GM23338 (cell line): ENCODE measurements around the gene SELENOO. TPM values are rescaled to one million over a fixed set of nuclear protein-coding genes. Genes with fewer than 3 reads are reported as not detected.

Experiments
- ATAC-seq: fragments of 200-7000 bp; cut with Tn5 transposase; 3 replicates; pipeline ENCODE4 v1.9.1; 2020
- DNase-seq: peaks from one replicate; pipeline ENCODE4 v3.0.0-alpha.2; 2015; ENCODE audit warnings: low spot score
- H2AFZ ChIP-seq: fragments of 200-600 bp; sonication (generic); 2 replicates; pipeline ENCODE4 v1.8.0; 2016; ENCODE audit warnings: antibody characterized with exemption, mild to moderate bottlenecking, moderate library complexity
- H3F3A ChIP-seq: fragments of 200-600 bp; sonication (generic); replicated peaks from 2 replicates; pipeline ENCODE4 v1.8.0; 2017; ENCODE audit warnings: antibody characterized with exemption, mixed run types, low read depth
- H3K27ac ChIP-seq: fragments of 200-600 bp; sonication (generic); 2 replicates; pipeline ENCODE4 v1.6.1; 2016; ENCODE audit warnings: low read depth
- H3K27me3 ChIP-seq: fragments of 200-600 bp; sonication (generic); 2 replicates; pipeline ENCODE4 v1.8.0; 2016; ENCODE audit warnings: mild to moderate bottlenecking, mixed run types, moderate library complexity; ENCODE audit not compliant: insufficient read depth
- H3K36me3 ChIP-seq: fragments of 200-600 bp; sonication (generic); 2 replicates; pipeline ENCODE4 v1.8.0; 2016; ENCODE audit warnings: mild to moderate bottlenecking; ENCODE audit not compliant: insufficient read depth
- H3K4me1 ChIP-seq: fragments of 200-600 bp; sonication (generic); 2 replicates; pipeline ENCODE4 v1.8.0; 2016; ENCODE audit warnings: mild to moderate bottlenecking, moderate library complexity; ENCODE audit not compliant: insufficient read depth
- H3K4me2 ChIP-seq: fragments of 200-600 bp; sonication (generic); 2 replicates; pipeline ENCODE4 v1.7.1; 2017; ENCODE audit warnings: mixed run types
- H3K4me3 ChIP-seq: fragments of 200-600 bp; sonication (generic); 2 replicates; pipeline ENCODE4 v1.6.1; 2016; ENCODE audit warnings: mixed run types
- H3K79me2 ChIP-seq: fragments of 200-600 bp; sonication (generic); replicated peaks from 2 replicates; pipeline ENCODE4 v1.8.0; 2017; ENCODE audit warnings: mild to moderate bottlenecking; ENCODE audit not compliant: insufficient read depth
- H3K9me2 ChIP-seq: fragments of 200-600 bp; sonication (generic); 2 replicates; pipeline ENCODE4 v1.8.0; 2017; ENCODE audit not compliant: insufficient read depth
- H4K20me1 ChIP-seq: fragments of 200-600 bp; sonication (generic); replicated peaks from 2 replicates; pipeline ENCODE4 v1.8.0; 2017; ENCODE audit warnings: mild to moderate bottlenecking; ENCODE audit not compliant: insufficient read depth
- H3K27ac Mint-ChIP-seq: 2 replicates; pipeline ENCODE4 v1.8.0; 2020; ENCODE audit warnings: inconsistent platforms, mild to moderate bottlenecking, moderate library complexity, mixed read lengths
- H3K27me3 Mint-ChIP-seq: 3 replicates; pipeline ENCODE4 v1.8.0; 2022; ENCODE audit warnings: low read depth, mild to moderate bottlenecking, moderate library complexity, mixed read lengths, inconsistent platforms; ENCODE audit not compliant: insufficient read depth, poor library complexity
- H3K36me3 Mint-ChIP-seq: 3 replicates; pipeline ENCODE4 v1.8.0; 2021; ENCODE audit warnings: low read depth, mild to moderate bottlenecking, inconsistent platforms, moderate library complexity, mixed read lengths
- H3K4me1 Mint-ChIP-seq: 3 replicates; pipeline ENCODE4 v1.8.0; 2020; ENCODE audit warnings: mild to moderate bottlenecking, inconsistent platforms, mixed read lengths
- H3K4me3 Mint-ChIP-seq: 3 replicates; pipeline ENCODE4 v1.8.0; 2021; ENCODE audit warnings: moderate library complexity, mild to moderate bottlenecking, inconsistent platforms, mixed read lengths
- H3K9me3 Mint-ChIP-seq: 3 replicates; pipeline ENCODE4 v1.8.0; 2020; ENCODE audit warnings: moderate library complexity, mild to moderate bottlenecking, inconsistent platforms, mixed read lengths
- EZH2 ChIP-seq: fragments of 200-600 bp; sonication (generic); IDR thresholded peaks from one replicate; pipeline ENCODE4 v1.8.0; 2017; ENCODE audit warnings: antibody characterized with exemption, mild to moderate bottlenecking, low read depth; ENCODE audit not compliant: unreplicated experiment
- JUNB ChIP-seq: IDR thresholded peaks from one replicate; pipeline ENCODE4 v1.6.1; 2016; ENCODE audit warnings: antibody characterized with exemption; ENCODE audit not compliant: unreplicated experiment
- NANOG ChIP-seq: IDR thresholded peaks from 2 replicates; pipeline ENCODE4 v1.6.1; 2016; ENCODE audit warnings: antibody characterized with exemption, borderline replicate concordance
- STAT1 ChIP-seq: IDR thresholded peaks from one replicate; pipeline ENCODE4 v1.6.1; 2016; ENCODE audit warnings: antibody characterized with exemption; ENCODE audit not compliant: unreplicated experiment
- ZNF114 ChIP-seq: fragments of 250-450 bp; sonication (Bioruptor Pico); IDR thresholded peaks from 2 replicates; pipeline ENCODE4 v1.5.0; 2020; ENCODE audit warnings: mild to moderate bottlenecking, moderate library complexity
- ZNF331 ChIP-seq: fragments of 250-450 bp; sonication (Bioruptor Pico); IDR thresholded peaks from 2 replicates; pipeline ENCODE4 v1.5.0; 2020; ENCODE audit warnings: low read depth, mild to moderate bottlenecking, moderate library complexity
- polyA plus RNA-seq: library from polyadenylated mRNA; unstranded; fragments of >200 nt; fragmentation: Nextera tagmentation; extraction: Ambion mirVana; gene quantifications from 2 replicates; pipeline ENCODE4 v1.2.1, GENCODE V29; 2016
- total RNA-seq: library from RNA; depleted of rRNA; stranded (reverse); fragments of >200 nt; shearing (Covaris generic); gene quantifications from 2 replicates; pipeline ENCODE4 v1.2.3, GENCODE V29; 2014
- TF ChIP-seq, protein P1 (sequence below): IDR thresholded peaks from 2 replicates; pipeline ENCODE4 v1.6.1; 2016; ENCODE audit warnings: antibody characterized with exemption
- TF ChIP-seq, protein P2 (sequence below): fragments of 250-450 bp; sonication (Bioruptor Pico); IDR thresholded peaks from 2 replicates; pipeline ENCODE4 v1.5.0; 2020; ENCODE audit warnings: mild to moderate bottlenecking, moderate library complexity
- TF ChIP-seq, protein P3 (sequence below): IDR thresholded peaks from one replicate; pipeline ENCODE4 v1.6.1; 2018; ENCODE audit warnings: antibody characterized with exemption; ENCODE audit not compliant: unreplicated experiment
- TF ChIP-seq, protein P4 (sequence below), 2 experiments: fragments of 200-600 bp in 1 of 2; sonication (generic) in 1 of 2; conservative IDR thresholded peaks; 2 replicates each; pipeline versions ENCODE4 v1.5.1 to v1.6.1; 2016 to 2017; ENCODE audit warnings: antibody characterized with exemption in 2 of 2, low read depth in 2 of 2, mild to moderate bottlenecking in 2 of 2, moderate library complexity in 1 of 2

Gene SELENOO
- total and polyA plus RNA-seq, 2 experiments from 2014 or later: 6.8 to 21.3 TPM

DNA sequence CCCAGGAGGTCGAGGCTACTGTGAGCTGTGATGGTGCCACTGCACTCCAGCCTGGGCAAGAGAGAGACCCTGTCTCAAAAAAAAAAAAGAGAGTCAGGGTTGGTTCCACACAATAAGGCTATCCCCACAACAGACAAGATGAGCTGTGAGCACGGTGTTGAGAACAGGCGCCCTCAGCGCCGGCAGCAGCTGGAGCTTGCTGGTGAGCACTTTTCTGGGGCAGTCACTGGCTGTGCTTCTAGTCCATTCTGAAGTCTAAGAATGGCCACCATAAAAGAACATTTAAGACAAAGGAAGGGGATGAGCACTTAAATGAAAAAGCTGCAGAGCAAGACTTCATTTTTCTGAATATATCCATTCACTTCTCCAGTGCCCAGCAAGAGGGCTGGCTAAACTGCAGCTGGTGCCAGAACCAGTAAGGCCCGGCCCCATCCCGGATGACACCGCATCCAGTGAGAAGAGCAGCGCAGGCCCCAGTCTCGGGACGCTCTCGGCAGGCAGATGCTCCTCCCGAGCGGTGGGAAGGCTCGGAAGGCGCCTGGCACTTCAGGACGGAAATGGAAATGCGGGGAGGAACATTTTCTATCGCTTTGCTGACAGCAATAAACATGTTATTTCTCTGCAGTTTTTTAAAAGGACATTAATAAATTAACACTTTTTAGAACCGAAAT, 31.8 kb downstream of the SELENOO start:
- no peak for ATAC-seq
- Histone ChIP-seq H3K9me2 (no peaks in the 10 kb centered on the region), H3K27ac (no peak overlapping the region), H3K79me2 (peaks cover 21% of the 10 kb centered on the region), H3K4me1 (no peaks in the 10 kb centered on the region), H3F3A (0 out of 2 replicates have a peak, but pooled peaks cover 5% of the 10 kb centered on the region), H2AFZ (no peak overlapping the region), H3K27me3 (no peaks in the 10 kb centered on the region), H4K20me1 (peaks cover 4% of the 10 kb centered on the region), H3K4me3 (no peak overlapping the region), H3K4me2 (no peak overlapping the region), H3K36me3 (no peaks in the 10 kb centered on the region)
- no peak for DNase-seq
- Mint-ChIP-seq H3K36me3 (peaks cover 16% of the 10 kb centered on the region), H3K4me3 (no peak overlapping the region), H3K27me3 (peaks cover 8% of the 10 kb centered on the region), H3K4me1 (peaks cover 7% of the 10 kb centered on the region), H3K27ac (no peak overlapping the region), H3K9me3 (peaks cover 8% of the 10 kb centered on the region; the same call in 2 of the 3 replicates)
- TF ChIP-seq STAT1 (no peak), EZH2 (no peak), ZNF114 (CRISPR knock-in tag) (no peak), ZNF331 (no peak), JUNB (no peak), NANOG (no peak)
- TF ChIP-seq, protein P1, sequence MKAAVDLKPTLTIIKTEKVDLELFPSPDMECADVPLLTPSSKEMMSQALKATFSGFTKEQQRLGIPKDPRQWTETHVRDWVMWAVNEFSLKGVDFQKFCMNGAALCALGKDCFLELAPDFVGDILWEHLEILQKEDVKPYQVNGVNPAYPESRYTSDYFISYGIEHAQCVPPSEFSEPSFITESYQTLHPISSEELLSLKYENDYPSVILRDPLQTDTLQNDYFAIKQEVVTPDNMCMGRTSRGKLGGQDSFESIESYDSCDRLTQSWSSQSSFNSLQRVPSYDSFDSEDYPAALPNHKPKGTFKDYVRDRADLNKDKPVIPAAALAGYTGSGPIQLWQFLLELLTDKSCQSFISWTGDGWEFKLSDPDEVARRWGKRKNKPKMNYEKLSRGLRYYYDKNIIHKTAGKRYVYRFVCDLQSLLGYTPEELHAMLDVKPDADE: no peak
- TF ChIP-seq, protein P2, sequence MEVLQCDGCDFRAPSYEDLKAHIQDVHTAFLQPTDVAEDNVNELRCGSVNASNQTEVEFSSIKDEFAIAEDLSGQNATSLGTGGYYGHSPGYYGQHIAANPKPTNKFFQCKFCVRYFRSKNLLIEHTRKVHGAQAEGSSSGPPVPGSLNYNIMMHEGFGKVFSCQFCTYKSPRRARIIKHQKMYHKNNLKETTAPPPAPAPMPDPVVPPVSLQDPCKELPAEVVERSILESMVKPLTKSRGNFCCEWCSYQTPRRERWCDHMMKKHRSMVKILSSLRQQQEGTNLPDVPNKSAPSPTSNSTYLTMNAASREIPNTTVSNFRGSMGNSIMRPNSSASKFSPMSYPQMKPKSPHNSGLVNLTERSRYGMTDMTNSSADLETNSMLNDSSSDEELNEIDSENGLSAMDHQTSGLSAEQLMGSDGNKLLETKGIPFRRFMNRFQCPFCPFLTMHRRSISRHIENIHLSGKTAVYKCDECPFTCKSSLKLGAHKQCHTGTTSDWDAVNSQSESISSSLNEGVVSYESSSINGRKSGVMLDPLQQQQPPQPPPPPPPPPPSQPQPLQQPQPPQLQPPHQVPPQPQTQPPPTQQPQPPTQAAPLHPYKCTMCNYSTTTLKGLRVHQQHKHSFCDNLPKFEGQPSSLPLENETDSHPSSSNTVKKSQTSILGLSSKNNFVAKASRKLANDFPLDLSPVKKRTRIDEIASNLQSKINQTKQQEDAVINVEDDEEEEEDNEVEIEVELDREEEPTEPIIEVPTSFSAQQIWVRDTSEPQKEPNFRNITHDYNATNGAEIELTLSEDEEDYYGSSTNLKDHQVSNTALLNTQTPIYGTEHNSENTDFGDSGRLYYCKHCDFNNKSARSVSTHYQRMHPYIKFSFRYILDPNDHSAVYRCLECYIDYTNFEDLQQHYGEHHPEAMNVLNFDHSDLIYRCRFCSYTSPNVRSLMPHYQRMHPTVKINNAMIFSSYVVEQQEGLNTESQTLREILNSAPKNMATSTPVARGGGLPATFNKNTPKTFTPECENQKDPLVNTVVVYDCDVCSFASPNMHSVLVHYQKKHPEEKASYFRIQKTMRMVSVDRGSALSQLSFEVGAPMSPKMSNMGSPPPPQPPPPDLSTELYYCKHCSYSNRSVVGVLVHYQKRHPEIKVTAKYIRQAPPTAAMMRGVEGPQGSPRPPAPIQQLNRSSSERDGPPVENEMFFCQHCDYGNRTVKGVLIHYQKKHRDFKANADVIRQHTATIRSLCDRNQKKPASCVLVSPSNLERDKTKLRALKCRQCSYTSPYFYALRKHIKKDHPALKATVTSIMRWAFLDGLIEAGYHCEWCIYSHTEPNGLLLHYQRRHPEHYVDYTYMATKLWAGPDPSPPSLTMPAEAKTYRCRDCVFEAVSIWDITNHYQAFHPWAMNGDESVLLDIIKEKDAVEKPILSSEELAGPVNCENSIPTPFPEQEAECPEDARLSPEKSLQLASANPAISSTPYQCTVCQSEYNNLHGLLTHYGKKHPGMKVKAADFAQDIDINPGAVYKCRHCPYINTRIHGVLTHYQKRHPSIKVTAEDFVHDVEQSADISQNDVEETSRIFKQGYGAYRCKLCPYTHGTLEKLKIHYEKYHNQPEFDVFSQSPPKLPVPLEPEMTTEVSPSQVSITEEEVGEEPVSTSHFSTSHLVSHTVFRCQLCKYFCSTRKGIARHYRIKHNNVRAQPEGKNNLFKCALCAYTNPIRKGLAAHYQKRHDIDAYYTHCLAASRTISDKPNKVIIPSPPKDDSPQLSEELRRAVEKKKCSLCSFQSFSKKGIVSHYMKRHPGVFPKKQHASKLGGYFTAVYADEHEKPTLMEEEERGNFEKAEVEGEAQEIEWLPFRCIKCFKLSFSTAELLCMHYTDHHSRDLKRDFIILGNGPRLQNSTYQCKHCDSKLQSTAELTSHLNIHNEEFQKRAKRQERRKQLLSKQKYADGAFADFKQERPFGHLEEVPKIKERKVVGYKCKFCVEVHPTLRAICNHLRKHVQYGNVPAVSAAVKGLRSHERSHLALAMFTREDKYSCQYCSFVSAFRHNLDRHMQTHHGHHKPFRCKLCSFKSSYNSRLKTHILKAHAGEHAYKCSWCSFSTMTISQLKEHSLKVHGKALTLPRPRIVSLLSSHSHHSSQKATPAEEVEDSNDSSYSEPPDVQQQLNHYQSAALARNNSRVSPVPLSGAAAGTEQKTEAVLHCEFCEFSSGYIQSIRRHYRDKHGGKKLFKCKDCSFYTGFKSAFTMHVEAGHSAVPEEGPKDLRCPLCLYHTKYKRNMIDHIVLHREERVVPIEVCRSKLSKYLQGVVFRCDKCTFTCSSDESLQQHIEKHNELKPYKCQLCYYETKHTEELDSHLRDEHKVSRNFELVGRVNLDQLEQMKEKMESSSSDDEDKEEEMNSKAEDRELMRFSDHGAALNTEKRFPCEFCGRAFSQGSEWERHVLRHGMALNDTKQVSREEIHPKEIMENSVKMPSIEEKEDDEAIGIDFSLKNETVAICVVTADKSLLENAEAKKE (CRISPR knock-in tag): no peak
- TF ChIP-seq, protein P3, sequence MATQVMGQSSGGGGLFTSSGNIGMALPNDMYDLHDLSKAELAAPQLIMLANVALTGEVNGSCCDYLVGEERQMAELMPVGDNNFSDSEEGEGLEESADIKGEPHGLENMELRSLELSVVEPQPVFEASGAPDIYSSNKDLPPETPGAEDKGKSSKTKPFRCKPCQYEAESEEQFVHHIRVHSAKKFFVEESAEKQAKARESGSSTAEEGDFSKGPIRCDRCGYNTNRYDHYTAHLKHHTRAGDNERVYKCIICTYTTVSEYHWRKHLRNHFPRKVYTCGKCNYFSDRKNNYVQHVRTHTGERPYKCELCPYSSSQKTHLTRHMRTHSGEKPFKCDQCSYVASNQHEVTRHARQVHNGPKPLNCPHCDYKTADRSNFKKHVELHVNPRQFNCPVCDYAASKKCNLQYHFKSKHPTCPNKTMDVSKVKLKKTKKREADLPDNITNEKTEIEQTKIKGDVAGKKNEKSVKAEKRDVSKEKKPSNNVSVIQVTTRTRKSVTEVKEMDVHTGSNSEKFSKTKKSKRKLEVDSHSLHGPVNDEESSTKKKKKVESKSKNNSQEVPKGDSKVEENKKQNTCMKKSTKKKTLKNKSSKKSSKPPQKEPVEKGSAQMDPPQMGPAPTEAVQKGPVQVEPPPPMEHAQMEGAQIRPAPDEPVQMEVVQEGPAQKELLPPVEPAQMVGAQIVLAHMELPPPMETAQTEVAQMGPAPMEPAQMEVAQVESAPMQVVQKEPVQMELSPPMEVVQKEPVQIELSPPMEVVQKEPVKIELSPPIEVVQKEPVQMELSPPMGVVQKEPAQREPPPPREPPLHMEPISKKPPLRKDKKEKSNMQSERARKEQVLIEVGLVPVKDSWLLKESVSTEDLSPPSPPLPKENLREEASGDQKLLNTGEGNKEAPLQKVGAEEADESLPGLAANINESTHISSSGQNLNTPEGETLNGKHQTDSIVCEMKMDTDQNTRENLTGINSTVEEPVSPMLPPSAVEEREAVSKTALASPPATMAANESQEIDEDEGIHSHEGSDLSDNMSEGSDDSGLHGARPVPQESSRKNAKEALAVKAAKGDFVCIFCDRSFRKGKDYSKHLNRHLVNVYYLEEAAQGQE: no peak
- TF ChIP-seq, protein P4, sequence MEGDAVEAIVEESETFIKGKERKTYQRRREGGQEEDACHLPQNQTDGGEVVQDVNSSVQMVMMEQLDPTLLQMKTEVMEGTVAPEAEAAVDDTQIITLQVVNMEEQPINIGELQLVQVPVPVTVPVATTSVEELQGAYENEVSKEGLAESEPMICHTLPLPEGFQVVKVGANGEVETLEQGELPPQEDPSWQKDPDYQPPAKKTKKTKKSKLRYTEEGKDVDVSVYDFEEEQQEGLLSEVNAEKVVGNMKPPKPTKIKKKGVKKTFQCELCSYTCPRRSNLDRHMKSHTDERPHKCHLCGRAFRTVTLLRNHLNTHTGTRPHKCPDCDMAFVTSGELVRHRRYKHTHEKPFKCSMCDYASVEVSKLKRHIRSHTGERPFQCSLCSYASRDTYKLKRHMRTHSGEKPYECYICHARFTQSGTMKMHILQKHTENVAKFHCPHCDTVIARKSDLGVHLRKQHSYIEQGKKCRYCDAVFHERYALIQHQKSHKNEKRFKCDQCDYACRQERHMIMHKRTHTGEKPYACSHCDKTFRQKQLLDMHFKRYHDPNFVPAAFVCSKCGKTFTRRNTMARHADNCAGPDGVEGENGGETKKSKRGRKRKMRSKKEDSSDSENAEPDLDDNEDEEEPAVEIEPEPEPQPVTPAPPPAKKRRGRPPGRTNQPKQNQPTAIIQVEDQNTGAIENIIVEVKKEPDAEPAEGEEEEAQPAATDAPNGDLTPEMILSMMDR (conservative IDR thresholded peaks at IDR 0.05; ENCODE audit: low read depth in 2 of 2): no peak
